Fibroblast of villous mesenchyme (primary cell): ENCODE results near the gene CD300LF. TPM values are rescaled to one million over a fixed set of nuclear protein-coding genes. Genes with fewer than 3 reads are reported as not detected.

Source experiments
- DNase-seq: peaks from one replicate; pipeline ENCODE4 v3.0.0-alpha.2; 2010; ENCODE audit warnings: low read depth
- H3K4me3 ChIP-seq: 2 replicates; pipeline ENCODE4 v1.5.1; 2011; ENCODE audit warnings: low read depth, mild to moderate bottlenecking, low read length
- total RNA-seq: library from RNA; depleted of rRNA; stranded (reverse); fragments of >200 nt; gene quantifications from 2 replicates; pipeline ENCODE4 v1.2.3, GENCODE V29; 2012
- TF ChIP-seq, protein P1 (sequence below): IDR thresholded peaks from 2 replicates; pipeline ENCODE4 v1.5.1; 2012; ENCODE audit warnings: low read depth, mild to moderate bottlenecking, low read length; ENCODE audit not compliant: insufficient read depth

CD300LF gene
- total RNA-seq, 1 donor, result not detected

DNA sequence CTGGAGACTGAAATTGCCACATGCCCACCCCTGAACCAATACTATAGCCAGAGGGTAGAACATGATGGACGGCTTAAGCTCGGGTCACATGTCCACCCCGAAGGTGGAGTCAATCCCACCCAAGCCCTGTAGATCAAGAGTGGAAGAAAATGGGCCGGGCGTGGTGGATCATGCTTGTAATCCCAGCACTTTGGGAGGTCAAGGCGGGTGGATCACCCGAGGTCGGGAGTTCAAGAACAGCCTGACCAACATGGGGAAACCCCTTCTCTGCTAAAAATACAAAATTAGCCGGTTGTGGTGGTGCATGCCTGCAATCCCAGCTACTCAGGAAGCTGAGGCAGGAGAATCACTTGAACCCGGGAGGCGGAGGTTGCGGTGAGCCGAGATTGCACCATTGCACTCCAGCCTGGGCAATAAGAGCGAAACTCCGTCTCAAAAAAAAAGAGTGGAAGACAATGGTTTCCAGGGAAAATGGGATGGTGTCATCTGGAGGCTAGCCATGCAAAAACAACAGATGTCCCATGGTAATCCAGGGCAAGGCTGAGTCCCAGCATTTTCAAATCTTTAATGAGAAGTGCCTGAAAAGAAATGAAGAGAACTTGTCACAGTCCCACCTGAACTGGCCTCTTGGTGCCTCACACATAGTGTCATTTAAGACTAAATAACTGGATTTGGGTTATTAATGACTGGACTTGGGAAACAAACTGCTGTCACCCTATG lies 30.1 kb downstream of the CD300LF start:
- DNase-seq, result no peak
- TF ChIP-seq, protein P1, sequence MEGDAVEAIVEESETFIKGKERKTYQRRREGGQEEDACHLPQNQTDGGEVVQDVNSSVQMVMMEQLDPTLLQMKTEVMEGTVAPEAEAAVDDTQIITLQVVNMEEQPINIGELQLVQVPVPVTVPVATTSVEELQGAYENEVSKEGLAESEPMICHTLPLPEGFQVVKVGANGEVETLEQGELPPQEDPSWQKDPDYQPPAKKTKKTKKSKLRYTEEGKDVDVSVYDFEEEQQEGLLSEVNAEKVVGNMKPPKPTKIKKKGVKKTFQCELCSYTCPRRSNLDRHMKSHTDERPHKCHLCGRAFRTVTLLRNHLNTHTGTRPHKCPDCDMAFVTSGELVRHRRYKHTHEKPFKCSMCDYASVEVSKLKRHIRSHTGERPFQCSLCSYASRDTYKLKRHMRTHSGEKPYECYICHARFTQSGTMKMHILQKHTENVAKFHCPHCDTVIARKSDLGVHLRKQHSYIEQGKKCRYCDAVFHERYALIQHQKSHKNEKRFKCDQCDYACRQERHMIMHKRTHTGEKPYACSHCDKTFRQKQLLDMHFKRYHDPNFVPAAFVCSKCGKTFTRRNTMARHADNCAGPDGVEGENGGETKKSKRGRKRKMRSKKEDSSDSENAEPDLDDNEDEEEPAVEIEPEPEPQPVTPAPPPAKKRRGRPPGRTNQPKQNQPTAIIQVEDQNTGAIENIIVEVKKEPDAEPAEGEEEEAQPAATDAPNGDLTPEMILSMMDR, result no peak
- H3K4me3 ChIP-seq, result no peak overlapping the region

DNA sequence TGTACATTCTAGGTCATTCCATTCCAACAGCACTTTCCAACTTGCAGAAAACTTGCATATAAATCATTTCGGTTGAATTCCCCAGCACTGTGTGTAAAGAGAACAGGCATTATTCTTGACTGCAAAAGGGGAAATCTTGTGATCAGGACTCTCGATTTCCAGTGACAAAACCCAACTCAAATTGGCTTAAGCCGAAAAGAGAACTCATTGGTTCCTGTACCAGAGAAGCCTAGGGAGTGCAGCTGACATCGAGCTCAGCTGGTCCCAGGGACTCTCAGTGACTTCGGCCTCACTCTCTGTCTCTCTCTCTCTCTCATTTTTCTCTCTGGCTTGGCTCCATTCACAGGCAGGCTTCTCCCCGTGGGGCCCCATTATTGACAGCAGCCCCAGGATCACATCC lies 30.7 kb downstream of the CD300LF start:
- H3K4me3 ChIP-seq, result no peak overlapping the region
- no peak for DNase-seq
- TF ChIP-seq, protein P1, result no peak

DNA sequence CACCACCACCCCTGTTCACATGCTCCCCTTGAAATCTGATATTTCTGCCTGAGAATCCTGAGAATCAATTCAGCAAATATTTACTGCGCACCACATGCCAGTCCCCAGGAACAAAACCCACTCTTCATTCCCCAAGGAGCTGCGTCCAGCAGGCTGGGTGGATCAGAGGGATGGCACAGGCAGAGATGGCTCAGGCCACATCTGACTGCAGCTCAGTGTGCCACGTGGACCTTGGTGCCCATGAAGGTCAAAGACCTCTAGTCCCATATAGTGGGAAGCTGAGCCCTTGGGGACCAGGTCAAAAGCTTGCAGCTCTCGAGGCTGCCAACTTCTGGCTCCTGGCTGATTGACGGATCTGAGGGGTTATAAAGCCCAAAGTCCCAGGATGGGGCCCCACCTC lies 31.8 kb downstream of the CD300LF start:
- TF ChIP-seq, protein P1, result no peak
- no peak for DNase-seq
- no peak overlapping the region for H3K4me3 ChIP-seq

DNA sequence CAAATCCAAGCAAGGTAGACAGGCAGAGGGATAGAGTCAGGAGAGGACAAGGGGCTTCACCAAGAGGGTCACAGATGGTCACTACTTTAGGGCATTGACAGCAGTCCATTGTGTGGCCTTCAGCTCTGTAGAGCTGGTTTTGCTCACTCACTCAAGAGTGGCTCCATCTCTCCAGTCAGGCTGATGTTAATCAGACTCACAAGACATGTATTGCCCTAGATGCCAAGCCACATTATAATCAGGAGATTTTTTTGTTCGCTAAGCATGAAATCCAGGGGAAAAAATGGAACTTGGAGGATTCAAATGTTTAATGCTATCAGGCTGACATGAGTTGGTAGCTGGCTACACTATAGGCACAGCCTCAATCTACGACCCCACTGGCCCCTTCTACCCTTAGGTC lies 32.5 kb downstream of the CD300LF start:
- DNase-seq, result no peak
- TF ChIP-seq, protein P1, result no peak
- H3K4me3 ChIP-seq, result no peak overlapping the region

DNA sequence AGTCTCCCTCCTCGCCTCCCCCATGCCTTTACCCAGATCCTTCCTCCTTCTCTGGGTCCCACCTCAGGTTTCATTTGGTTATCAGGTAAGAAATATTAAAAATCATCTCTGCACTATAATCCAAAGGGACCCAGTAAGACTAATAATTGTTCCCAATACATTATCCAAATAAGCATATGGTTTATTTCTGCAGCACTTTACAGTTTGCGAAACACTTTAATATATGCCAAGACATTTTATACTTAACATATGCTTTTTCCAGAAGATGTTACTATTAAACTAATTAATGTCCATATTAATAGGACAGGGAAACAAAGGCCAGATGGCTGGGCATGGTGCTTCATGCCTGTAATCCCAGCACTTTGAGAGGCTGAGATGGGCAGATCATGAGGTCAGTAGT lies 33.3 kb downstream of the CD300LF start:
- TF ChIP-seq, protein P1, result no peak
- DNase-seq, result no peak
- H3K4me3 ChIP-seq, result no peak overlapping the region

DNA sequence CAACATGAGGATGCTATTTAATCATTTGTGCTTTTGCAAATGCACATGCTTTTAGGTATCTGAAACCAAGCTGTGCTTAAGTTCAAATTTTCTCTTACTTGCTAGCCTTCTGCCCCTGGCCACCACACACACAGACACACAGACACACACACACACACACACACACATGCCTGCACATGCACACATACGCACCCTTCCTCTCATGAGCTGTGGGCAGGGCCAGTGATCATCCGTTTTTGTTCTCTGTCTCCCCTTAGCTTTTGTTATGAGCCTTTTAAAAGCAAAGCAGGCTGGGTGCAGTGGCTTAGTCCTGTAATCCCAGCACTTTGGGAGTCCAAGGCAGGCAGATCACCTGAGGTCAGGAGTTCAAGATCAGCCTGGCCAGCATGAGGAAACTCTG lies 34.2 kb downstream of the CD300LF start:
- TF ChIP-seq, protein P1, result no peak
- H3K4me3 ChIP-seq, result no peak overlapping the region
- DNase-seq, result no peak
